Activated CD8-positive, alpha-beta memory T cell treated with anti-CD3 and anti-CD28 coated beads for 4 hours (primary cell): ENCODE data around the gene G6PC3.
A peak's percentile ranks its signal among the peaks of the same experiment; 100 is the strongest.

ENCODE experiments used
- DNase-seq, 2 donors: peaks; one replicate each; pipeline ENCODE4 v3.0.0-alpha.2; 2020; ENCODE audit warnings: low read depth in 2 of 2

G6PC3 gene

DNA sequence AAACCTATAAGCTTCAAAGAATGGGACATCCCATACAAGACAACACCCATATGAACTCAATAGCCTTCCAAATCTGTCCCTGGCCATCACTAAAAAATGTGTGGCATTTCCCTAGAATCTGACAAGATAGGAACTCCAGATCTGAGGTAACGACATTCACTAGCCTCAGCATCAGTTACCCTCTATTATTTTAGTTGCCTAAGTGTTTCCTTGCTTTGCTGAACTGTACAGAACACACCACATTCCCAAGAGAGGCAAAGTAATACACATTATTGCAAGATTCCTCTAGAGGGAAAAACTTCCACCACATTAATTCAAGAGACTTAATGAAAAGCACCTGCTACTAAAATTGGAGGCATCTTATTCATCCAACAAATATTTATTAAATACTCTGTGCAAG, 9.1 kb upstream of the G6PC3 start:
- DNase-seq = no peak

DNA sequence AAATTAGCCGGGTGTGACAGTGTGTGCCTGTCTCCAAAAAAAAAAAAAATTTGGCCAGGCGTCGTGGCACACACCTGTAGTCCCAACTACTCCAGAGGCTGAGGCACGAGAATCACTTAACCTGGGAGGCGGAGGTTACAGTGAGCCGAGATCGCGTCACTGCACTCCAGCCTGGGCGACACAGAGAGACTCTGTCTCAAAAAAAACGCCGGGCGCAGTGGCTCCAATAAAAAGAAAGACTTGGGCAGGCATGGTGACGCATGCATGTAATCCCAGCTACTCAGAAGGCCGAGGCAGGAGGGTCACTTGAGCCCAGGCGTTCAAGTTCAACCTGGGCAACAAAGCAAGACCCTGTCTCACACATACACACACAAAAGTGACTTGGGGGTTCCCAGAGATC, 7.7 kb upstream of the G6PC3 start:
- no peak for DNase-seq

GRCh38 chr17:44063704-44064639, 6.6 kb upstream of the G6PC3 start:
- DNase-seq = no peak

DNA sequence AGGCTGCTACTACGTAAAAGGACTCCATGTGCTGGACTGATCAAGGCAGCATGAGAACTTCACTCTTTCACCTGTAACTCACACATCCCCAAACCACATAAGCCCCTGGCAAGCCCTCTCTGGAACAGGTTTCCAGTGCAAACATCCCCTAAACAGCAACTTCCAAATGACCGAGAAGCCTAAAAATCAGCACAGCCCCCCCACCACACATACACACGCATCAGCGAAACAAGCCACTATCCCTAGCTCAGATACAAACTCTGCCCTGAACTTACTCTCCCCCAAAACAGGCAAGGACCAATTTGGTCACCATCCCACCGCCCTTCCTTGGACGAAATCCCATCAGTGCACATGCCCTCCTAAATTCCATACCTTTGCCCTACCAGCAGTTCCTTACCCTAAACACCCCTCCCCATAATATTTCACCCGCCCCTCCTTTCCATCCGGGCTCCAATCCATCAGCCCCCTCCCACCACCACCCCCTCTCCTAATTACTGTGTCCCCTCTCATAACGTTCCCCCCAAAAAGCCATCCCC, 4.8 kb upstream of the G6PC3 start:
- no peak for DNase-seq

DNA sequence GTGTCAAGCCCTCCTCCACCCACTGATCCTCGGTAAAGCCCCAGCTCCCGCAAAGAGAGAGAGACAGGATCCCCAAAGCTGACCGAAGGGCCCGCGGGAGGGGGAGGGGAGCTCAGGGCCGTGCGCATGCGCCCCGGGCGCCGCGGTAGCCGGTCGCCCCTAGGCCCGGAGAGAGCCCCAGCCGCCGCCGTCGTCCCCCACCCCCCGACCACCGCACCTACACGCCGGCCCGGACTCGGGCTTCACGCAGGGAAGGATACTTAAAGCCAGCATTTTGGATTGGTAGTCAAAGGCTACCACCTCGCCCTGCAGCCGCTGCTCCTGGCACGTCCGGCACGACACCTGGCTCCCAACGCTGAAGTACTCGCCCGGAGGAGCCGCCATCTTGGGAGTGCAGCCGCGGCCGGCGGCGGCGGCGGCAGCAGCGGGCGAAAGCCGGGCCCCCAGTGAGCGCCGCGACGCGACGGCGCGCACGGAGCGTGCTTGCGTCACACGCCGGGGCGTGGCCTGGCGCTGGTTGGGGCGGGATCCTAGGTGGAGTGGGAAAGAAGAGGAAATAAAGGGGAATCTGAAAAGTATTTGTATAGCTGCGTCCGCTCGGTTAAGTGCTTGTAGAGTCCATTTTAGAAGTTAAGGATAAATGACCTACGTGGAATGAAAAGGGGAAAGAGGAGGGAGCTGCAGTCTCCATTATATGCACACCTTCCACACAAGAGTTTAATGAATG, 4.2 kb upstream of the G6PC3 start, which contains the start of gene LSM12:
LSM12 (minus strand) TSS at position 468 of the 727 bp plus-strand sequence; CDS start at position 384, 84 bp downstream.
- DNase-seq = peak; percentile 71 to 81

DNA sequence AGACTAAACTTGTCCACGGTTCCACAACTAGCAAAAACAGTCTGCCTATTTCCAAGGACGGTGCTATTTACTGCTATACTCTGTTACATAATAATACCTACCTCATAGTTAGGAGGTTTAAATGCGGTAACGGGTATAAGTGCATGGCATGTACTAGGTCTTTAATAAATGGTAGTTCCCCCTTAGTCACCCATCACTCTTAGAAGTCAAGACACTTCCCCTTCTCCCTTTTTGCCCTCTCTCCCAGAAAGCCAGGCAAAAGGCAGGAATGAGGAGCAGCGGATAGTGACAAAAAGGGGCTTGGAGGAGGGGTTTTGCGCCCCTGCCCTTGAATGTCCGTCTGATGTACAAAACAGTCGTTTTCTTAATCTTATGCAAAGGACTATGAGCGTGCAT, 3.0 kb upstream of the G6PC3 start:
- DNase-seq = no peak

DNA sequence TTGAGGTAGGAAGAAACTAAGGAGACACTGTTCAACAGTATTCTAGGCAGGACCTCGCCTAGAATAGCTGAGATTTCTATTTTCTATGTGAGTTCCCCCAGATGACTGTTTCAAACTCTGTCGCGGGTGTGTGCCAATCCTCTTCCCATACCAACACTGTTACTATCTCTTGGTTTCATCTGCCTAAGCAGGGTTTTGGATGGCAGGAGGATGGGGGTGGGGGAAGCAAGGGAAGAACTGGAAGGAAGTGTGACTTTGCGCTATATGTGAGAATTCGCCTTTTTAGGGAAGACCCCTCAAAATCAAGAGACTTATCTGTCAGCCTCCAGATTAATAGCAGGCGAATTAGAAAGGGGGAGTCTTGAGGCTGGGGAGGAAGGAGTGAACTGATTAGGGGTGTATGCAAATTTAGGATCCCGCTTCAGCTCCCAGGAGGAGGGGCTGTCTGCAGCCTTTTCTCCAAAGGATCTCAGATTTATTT, 521 bp upstream of the G6PC3 start:
- no peak for DNase-seq

DNA sequence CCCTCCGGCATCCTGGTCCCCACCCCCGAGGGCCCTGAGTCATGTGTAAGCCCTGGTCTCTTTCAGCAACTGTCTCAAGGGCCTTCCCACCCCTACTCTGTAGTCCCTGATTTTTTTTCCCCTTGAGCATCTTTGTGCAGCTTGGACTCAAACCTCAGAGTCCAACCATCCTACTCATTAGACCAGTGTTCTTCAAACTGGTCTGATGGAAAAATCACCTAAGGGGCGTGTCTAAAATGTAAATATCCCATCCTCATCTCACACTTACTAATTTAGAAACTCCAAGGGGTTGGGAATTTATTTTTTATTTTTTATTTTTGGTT, 624 bp downstream of the G6PC3 start:
- DNase-seq = no peak

- no peak for DNase-seq
Observed at GRCh38 chr17:44071772-44072171, 1.2 kb downstream of the G6PC3 start.

DNA sequence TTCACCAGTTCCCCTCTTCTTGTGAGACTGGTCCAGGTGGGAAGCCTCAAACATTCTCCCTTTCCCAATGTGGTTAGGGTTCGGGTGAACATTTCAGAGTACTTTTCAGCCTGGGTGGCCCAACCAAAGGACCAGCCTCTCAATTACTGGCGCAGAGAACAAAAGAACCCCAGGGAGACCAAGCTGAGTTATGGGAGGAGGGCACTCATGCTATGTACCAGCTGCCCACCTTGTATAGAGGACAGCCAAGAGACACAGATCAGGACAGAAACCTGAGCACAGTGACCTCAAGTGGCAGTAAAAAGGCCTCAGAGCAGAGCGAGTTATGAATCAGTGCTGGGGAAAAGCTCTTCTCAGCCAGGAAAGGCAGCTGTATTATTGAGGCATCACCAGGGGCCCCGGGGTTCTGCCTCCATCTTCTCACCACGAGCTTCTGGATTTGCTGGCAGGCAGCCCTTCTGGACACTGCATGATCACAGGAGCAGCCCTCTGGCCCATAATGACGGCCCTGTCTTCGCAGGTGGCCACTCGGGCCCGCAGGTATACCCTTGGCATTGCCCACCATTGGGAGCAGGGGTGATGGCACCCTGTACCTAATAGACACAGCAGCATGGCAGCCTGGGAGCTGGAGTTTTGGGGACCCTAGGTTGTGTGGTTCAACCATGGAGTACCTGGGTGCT, 3.8 kb downstream of the G6PC3 start:
- no peak for DNase-seq

GRCh38 chr17:44074911-44075285, 4.4 kb downstream of the G6PC3 start:
- no peak for DNase-seq

DNA sequence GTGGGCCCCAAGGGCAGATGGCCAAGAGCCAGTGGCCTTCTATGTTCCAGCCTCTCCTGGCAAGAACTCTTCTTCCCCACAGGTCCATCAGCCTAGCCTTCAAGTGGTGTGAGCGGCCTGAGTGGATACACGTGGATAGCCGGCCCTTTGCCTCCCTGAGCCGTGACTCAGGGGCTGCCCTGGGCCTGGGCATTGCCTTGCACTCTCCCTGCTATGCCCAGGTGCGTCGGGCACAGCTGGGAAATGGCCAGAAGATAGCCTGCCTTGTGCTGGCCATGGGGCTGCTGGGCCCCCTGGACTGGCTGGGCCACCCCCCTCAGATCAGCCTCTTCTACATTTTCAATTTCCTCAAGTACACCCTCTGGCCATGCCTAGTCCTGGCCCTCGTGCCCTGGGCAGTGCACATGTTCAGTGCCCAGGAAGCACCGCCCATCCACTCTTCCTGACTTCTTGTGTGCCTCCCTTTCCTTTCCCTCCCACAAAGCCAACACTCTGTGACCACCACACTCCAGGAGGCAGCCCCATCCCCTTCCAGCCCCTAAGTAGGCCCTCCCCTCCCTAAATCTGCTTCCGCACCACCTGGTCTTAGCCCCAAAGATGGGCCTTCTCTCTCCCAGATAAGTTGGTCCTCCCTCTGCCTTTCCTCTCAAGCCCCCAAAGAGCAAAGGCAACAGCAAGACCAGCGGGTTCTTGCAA, 5.2 kb downstream of the G6PC3 start:
- no peak for DNase-seq

DNA sequence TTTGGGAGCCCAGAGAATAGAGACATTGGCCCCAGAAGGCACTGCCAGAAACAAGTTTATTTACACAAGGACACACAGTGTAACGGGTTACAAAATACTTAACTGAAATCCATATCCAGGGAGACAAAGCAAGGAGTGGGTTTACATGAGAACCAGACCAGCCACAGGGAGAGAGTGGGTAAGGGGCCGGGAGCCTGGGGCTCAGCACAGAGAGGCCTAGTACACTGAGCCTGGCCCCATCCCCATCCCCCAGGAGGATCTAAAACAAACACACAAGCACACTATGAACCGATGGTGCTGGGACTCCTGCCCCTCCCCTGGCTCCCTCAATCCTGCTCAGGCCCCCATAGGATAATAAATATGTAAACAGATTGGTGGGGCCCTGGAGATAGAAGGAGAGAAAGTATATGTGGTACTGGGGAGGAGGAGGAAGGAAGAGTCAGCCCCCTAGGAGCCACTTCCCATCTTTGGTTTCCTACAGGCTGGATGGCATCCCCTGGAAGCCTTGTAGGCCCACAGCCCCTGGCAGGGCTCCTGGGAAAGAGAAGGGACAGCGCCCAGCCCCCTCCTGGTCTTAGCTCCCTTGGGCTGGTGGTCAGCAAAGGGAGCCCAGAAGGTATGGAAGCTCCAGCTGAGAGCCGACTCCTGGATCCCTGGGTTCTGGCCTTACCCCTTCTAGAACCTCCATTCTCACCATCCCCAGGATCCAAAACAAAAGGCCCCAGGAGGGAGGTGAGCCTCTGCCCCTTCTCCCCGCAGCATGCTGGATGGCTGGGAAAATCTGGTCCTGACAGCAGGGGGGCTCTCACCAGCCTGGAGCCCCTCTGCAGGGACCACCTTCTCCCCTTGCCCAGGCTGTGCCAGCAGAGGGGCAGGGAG, 6.4 kb downstream of the G6PC3 start:
- DNase-seq = no peak

DNA sequence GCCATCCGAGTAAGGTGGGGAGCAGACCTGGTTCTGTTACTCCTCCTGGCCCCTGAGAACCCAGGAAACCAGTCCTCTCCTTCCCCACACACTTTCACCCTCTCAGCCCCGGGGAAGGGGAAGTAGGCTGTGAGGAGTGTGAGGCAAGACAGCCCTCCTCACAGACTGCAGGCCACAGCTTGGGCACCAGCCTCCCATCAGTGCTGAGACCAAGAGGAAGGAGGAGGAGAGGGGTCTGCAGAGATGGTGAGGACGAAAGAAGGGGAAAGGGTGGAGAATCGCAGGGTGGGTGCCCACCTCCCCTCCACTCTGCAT, 7.0 kb downstream of the G6PC3 start:
- no peak for DNase-seq

GRCh38 chr17:44078412-44078811, 7.9 kb downstream of the G6PC3 start:
- DNase-seq = no peak

DNA sequence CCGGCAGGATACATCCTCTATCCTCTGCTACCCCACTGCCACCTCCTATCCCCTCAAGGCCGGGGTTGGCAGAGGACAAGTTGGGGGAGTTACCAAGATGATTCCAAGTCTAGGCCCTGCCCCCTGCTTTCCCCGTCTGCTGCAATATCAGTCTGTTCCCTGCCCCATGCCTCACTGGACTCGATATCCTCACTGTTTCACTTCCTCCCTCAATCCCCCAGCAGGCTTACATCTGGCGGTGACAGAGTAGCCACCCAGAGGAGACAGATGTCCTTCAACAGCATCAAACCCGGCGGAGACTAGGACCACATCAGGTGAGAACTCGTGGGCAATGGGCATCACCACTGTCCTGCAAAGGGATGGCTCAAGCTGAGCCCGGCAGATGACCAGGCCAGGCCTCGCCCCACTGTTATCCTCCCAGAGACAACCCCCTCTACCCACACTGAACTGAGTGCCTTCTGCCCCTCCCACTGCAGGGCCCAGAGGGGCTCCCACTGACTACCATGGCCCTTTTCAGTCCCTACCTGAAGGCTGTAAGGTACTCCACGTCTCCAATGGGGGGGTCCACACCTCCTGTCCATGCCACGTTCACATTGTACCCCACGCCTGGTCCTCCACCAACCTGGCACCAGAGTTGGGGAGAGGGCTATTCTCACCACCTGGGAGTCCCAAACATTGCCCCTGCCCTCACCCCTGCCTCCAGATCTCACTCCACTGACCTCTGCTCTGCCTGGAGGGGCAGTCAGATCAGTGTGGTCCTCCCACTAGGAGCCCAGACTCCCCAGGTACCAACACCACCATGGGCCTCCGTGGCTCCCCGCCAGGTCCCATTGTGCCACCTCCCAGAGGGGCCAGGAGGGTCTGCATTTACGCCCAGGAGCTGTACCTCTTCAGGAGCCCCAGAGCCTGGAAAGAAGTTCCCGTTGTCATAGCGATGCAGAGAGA, 9.6 kb downstream of the G6PC3 start:
- DNase-seq = no peak

- no peak for DNase-seq
Observed at GRCh38 chr17:44081681-44082080, 11.1 kb downstream of the G6PC3 start.

GRCh38 chr17:44082256-44082927, 11.9 kb downstream of the G6PC3 start:
- no peak for DNase-seq

- DNase-seq = no peak
Observed at GRCh38 chr17:44083250-44083849, 12.8 kb downstream of the G6PC3 start.
